HG03175 (cell line): ENCODE data around the gene PRKCE.

ENCODE experiments used
- ATAC-seq: cut with Tn5 transposase; IDR thresholded peaks from one replicate; pipeline ENCODE4 v1.9.1; 2021; ENCODE audit warnings: mild to moderate bottlenecking, moderate library complexity; ENCODE audit not compliant: unreplicated experiment

Gene PRKCE

GRCh38 chr2:45802499-45803138, 151.1 kb downstream of the PRKCE start:
- no peak for ATAC-seq

GRCh38 chr2:45804987-45805755, 153.7 kb downstream of the PRKCE start:
- ATAC-seq, result no peak

GRCh38 chr2:45806563-45807358, 155.3 kb downstream of the PRKCE start:
- no peak for ATAC-seq

- ATAC-seq, result no peak
Measured at GRCh38 chr2:45808294-45808800, 156.9 kb downstream of the PRKCE start.

GRCh38 chr2:45809205-45809604, 157.7 kb downstream of the PRKCE start:
- no peak for ATAC-seq

- no peak for ATAC-seq
Measured at GRCh38 chr2:45812011-45812500, 160.6 kb downstream of the PRKCE start.

GRCh38 chr2:45813003-45813941, 161.8 kb downstream of the PRKCE start:
- no peak for ATAC-seq

GRCh38 chr2:45814488-45814887, 163.0 kb downstream of the PRKCE start:
- ATAC-seq, result no peak

- ATAC-seq, result no peak
Measured at GRCh38 chr2:45814951-45815621, 163.6 kb downstream of the PRKCE start.

- ATAC-seq, result no peak
Measured at GRCh38 chr2:45816272-45816671, 164.8 kb downstream of the PRKCE start.

GRCh38 chr2:45818591-45818990, 167.1 kb downstream of the PRKCE start:
- no peak for ATAC-seq

- ATAC-seq, result no peak
Measured at GRCh38 chr2:45820048-45820447, 168.6 kb downstream of the PRKCE start.

- ATAC-seq, result no peak
Measured at GRCh38 chr2:45821558-45822271, 170.2 kb downstream of the PRKCE start.

- ATAC-seq, result no peak
Measured at GRCh38 chr2:45822272-45822630, 170.8 kb downstream of the PRKCE start.

- no peak for ATAC-seq
Measured at GRCh38 chr2:45823723-45824206, 172.3 kb downstream of the PRKCE start.

- ATAC-seq, result no peak
Measured at GRCh38 chr2:45825001-45825651, 173.7 kb downstream of the PRKCE start.

GRCh38 chr2:45826460-45826859, 175.0 kb downstream of the PRKCE start:
- ATAC-seq, result no peak

GRCh38 chr2:45826884-45827635, 175.6 kb downstream of the PRKCE start:
- ATAC-seq, result no peak
